RWPE2 (cell line): ENCODE results near the gene SCART1.

Experiments used
- ATAC-seq: fragments of 200-7000 bp; cut with Tn5 transposase; 3 replicates; pipeline ENCODE4 v1.9.1; 2021; ENCODE audit warnings: low read depth
- DNase-seq: peaks from one replicate; pipeline ENCODE4 v3.0.0-alpha.2; 2020; ENCODE audit warnings: low spot score
- H3K27ac ChIP-seq: fragments of 450-650 bp; 2 replicates; pipeline ENCODE4 v1.5.1; 2017; ENCODE audit warnings: mild to moderate bottlenecking; ENCODE audit not compliant: poor library complexity, severe bottlenecking
- H3K27me3 ChIP-seq: fragments of 250-450 bp; sonication (Bioruptor Pico); 2 replicates; pipeline ENCODE4 v1.5.1; 2021; ENCODE audit warnings: mild to moderate bottlenecking, moderate library complexity; ENCODE audit not compliant: insufficient read depth, poor library complexity, severe bottlenecking
- H3K36me3 ChIP-seq: fragments of 250-450 bp; sonication (Bioruptor Pico); 2 replicates; pipeline ENCODE4 v1.5.1; 2020; ENCODE audit warnings: low read depth, mild to moderate bottlenecking, moderate library complexity
- H3K4me1 ChIP-seq: fragments of 250-450 bp; sonication (Bioruptor Pico); 2 replicates; pipeline ENCODE4 v1.5.1; 2021; ENCODE audit warnings: mild to moderate bottlenecking, moderate library complexity; ENCODE audit not compliant: insufficient read depth, poor library complexity, severe bottlenecking
- H3K4me3 ChIP-seq: fragments of 250-450 bp; sonication (Bioruptor Pico); 2 replicates; pipeline ENCODE4 v1.5.1; 2021; ENCODE audit warnings: mild to moderate bottlenecking, moderate library complexity; ENCODE audit not compliant: severe bottlenecking
- H3K9me3 ChIP-seq: fragments of 250-450 bp; sonication (Bioruptor Pico); 2 replicates; pipeline ENCODE4 v1.5.1; 2021; ENCODE audit warnings: mild to moderate bottlenecking, moderate library complexity; ENCODE audit not compliant: severe bottlenecking
- TF ChIP-seq, protein P1 (sequence below): fragments of 450-650 bp; IDR thresholded peaks from one replicate; pipeline ENCODE4 v1.5.1; 2017; ENCODE audit warnings: mild to moderate bottlenecking, moderate library complexity; ENCODE audit not compliant: poor library complexity, severe bottlenecking

SCART1 gene

DNA sequence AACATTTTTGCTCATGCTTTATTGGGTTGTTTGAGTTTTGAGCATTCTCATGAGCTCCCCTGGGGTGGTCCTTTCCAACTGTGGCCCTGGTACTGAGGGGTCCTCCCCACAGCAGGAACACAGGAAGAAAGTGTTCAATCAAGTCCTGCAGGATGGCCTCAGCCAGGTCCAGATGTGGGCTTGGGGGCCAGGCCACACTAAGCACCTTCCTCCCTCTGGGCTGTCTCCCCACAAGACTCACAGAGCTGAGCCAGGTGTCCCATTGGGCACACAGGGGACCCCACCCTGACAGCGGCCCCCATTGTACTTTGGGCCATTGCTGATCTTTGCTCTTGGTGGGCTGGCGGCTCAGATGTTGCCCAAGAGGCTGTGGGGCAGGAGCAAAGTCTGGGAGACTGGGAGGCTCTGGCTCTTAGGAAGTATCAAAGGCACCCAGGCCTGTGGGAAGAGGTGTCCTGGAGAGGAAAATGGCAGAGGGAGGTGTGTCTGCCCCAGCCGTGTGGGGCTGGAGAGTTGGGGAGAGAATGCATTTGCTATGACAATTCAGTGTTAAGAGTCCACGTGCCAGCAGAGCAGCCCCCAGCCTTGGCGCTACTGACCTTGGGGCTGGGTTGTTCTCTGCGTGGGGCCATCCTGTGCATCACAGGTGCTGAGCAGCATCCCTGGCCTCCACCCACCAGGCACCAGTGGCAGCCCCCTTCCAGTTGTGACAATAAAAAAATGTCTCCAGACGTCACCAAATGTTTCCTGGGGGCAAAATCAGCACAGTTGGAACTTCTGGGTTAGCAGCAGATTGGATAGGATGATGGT is 17.8 kb downstream of the SCART1 start:
- Histone ChIP-seq H3K27ac (no peak overlapping the region), H3K4me1 (no peaks in the 10 kb centered on the region), H3K27me3 (no peaks in the 10 kb centered on the region), H3K4me3 (no peak overlapping the region), H3K36me3 (no peaks in the 10 kb centered on the region), H3K9me3 (no peaks in the 10 kb centered on the region)
- DNase-seq (no peak), ATAC-seq (no peak)
- TF ChIP-seq, protein P1, sequence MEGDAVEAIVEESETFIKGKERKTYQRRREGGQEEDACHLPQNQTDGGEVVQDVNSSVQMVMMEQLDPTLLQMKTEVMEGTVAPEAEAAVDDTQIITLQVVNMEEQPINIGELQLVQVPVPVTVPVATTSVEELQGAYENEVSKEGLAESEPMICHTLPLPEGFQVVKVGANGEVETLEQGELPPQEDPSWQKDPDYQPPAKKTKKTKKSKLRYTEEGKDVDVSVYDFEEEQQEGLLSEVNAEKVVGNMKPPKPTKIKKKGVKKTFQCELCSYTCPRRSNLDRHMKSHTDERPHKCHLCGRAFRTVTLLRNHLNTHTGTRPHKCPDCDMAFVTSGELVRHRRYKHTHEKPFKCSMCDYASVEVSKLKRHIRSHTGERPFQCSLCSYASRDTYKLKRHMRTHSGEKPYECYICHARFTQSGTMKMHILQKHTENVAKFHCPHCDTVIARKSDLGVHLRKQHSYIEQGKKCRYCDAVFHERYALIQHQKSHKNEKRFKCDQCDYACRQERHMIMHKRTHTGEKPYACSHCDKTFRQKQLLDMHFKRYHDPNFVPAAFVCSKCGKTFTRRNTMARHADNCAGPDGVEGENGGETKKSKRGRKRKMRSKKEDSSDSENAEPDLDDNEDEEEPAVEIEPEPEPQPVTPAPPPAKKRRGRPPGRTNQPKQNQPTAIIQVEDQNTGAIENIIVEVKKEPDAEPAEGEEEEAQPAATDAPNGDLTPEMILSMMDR, result no peak

DNA sequence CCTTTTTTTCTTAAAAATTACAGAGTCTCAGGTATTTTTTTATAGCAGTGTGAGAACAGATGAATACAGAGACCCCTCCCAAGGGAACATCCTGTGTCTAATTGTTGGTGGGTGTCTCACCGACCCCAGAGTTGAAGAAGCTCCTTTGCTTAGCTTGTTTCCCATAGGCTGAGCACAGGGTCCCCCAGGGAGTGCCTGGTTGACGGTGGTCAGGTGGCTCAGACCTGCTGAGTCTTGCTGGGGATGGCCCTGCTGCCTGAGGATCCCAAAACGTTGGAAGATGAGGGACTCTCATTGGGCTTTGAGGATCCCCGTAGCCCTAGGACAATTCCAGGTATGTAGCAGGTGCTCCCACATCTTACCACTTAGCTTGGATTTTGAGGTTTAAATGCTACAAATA is 19.5 kb downstream of the SCART1 start:
- Histone ChIP-seq H3K9me3 (no peaks in the 10 kb centered on the region), H3K27ac (no peak overlapping the region)
- no peak for DNase-seq

DNA sequence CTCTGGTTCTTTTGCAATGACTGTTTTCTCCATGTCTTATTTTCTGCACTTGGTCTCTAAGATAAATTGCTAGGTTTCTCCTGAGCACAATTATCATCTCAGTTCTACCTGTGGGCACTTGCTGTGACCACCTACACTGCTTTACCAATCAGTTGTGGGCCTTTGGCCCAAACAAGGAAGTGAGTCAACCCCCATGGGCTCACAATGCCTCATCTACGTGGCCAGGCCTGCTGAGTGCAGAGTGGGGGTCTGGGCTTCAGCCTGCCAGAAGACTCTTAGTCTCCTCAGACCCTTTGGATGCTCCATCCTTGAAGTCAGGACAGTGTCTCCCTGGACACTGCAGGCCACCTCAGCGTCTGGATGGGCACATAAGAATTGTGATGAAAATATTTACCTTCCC is 20.3 kb downstream of the SCART1 start:
- TF ChIP-seq, protein P1, result no peak
- no peaks in the 10 kb centered on the region for H3K36me3 ChIP-seq
- H3K27ac ChIP-seq, result no peak overlapping the region
- DNase-seq (no peak), ATAC-seq (no peak)
- no peak overlapping the region for H3K4me3 ChIP-seq
- H3K27me3 ChIP-seq, result no peaks in the 10 kb centered on the region
- H3K9me3 ChIP-seq, result no peaks in the 10 kb centered on the region
- no peaks in the 10 kb centered on the region for H3K4me1 ChIP-seq

More for the DNA sequence above, 19.5 kb downstream of the SCART1 start:
- no peaks in the 10 kb centered on the region for H3K36me3 ChIP-seq
- no peaks in the 10 kb centered on the region for H3K4me1 ChIP-seq
- H3K4me3 ChIP-seq, result no peak overlapping the region
- TF ChIP-seq, protein P1, result no peak
- no peaks in the 10 kb centered on the region for H3K27me3 ChIP-seq
- no peak for ATAC-seq

DNA sequence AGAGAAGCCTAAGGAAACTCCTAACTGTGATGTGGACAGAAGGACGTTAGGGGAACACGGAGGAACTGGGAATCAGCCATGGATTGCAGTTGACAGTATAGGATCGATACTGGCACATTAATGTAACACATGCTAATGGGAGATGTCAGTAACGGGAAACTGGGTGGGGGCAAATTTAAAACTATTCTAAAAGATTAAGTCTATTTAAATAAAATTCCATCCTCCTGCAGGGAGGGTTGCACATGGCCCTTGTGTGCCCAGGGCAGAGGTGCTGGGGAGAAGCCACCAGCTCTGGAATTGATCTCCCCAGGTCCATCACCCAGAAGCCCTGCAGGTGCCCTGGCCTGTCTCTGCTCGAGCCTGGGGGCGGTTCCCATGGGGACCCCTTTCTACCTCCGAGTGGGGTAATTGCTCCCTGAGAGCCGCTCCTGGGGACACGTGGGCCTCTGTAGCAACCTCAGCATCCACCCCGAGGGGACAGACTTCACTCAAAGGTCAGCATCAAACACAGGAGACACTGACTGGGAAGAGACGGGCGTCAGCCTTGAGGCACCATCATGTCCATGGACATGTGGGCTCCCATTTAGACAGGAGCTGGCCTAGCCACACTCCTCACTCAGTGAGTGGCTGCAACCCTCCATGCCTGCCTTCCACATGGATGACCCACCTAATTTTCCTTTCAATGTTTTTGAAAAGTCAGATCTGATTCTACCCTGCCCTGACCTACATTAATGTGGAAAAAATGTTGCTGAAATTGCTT is 21.1 kb downstream of the SCART1 start:
- no peak for DNase-seq
- no peaks in the 10 kb centered on the region for H3K4me1 ChIP-seq
- no peaks in the 10 kb centered on the region for H3K36me3 ChIP-seq
- no peak overlapping the region for H3K4me3 ChIP-seq
- no peak overlapping the region for H3K27ac ChIP-seq
- TF ChIP-seq, protein P1, result no peak
- no peaks in the 10 kb centered on the region for H3K9me3 ChIP-seq
- H3K27me3 ChIP-seq, result no peaks in the 10 kb centered on the region
- no peak for ATAC-seq

DNA sequence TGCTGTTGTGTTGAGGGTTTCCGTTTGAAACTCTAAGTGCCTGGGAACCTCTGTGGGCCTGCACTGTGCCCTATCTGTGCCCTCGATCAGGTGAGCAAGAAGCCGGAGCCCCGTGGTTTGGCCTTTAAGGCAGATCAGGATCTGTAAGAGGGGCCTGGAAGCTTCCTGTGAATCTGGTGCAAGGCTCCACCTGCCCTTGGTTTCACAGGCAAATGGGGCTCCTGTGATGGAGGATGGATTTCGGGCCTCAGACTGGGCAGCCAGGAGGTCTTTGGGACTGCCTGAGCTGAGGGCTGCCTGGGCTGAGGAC is 21.6 kb downstream of the SCART1 start:
- H3K27me3 ChIP-seq, result no peaks in the 10 kb centered on the region
- TF ChIP-seq, protein P1, result no peak
- DNase-seq, result no peak
- H3K9me3 ChIP-seq, result no peaks in the 10 kb centered on the region
- no peaks in the 10 kb centered on the region for H3K36me3 ChIP-seq
- no peaks in the 10 kb centered on the region for H3K4me1 ChIP-seq
- no peak for ATAC-seq
- H3K4me3 ChIP-seq, result no peak overlapping the region
- no peak overlapping the region for H3K27ac ChIP-seq
